AG09319 (cell line): Measurements from ENCODE around the gene TOR1B.
A peak's percentile ranks its signal among the peaks of the same experiment; 100 is the strongest.

Experiments used
- DNase-seq: peaks from one replicate; pipeline ENCODE4 v3.0.0-alpha.2; 2010; ENCODE audit warnings: low read depth; ENCODE audit errors: extremely low read depth
- CTCF ChIP-seq: IDR thresholded peaks from 2 replicates; pipeline ENCODE4 v1.5.1; 2011; ENCODE audit warnings: low read depth, mild to moderate bottlenecking, inconsistent platforms, low read length, moderate library complexity

The TOR1B gene

GRCh38 chr9:129826759-129827158, 23.8 kb downstream of the TOR1B start:
- DNase-seq, result no peak
- TF ChIP-seq CTCF, result no peak

- TF ChIP-seq CTCF, result no peak
- DNase-seq, result no peak
These were observed 25.1 kb downstream of the TOR1B start for GRCh38 chr9:129828051-129828450.

- DNase-seq, result no peak
- TF ChIP-seq CTCF, result no peak
These were observed 26.0 kb downstream of the TOR1B start for GRCh38 chr9:129828969-129829368.

- no peak for TF ChIP-seq CTCF
- DNase-seq, result no peak
These were observed 30.0 kb downstream of the TOR1B start for GRCh38 chr9:129832982-129833381.

- no peak for DNase-seq
- TF ChIP-seq CTCF, result no peak
These were observed 31.6 kb downstream of the TOR1B start for GRCh38 chr9:129834489-129835127.

- TF ChIP-seq CTCF, result no peak
- peak; percentile 85 for DNase-seq
These were observed 32.3 kb downstream of the TOR1B start, which contains the start of the genes C9orf78 and USP20 for GRCh38 chr9:129835128-129835859. Gene C9orf78, minus strand, starts transcription at chr9:129835275. Its CDS starts 54 bp downstream, at chr9:129835221. Gene USP20, plus strand, starts transcription at chr9:129835458. Its CDS starts 17,098 bp downstream, at chr9:129852556.

- no peak for TF ChIP-seq CTCF
- DNase-seq, result no peak
These were observed 32.9 kb downstream of the TOR1B start for GRCh38 chr9:129835860-129836223.
